Raji (cell line): Measurements from ENCODE around the gene OST4.

Source experiments
- POLR2A ChIP-seq: IDR thresholded peaks from 2 replicates; pipeline ENCODE4 v1.6.1; 2011; ENCODE audit warnings: low read depth, low read length, control low read depth; ENCODE audit not compliant: insufficient read depth

OST4 gene

GRCh38 chr2:27071277-27071989 is at the start of gene OST4:
TSS of gene OST4 (minus strand) at chr2:27071654.
- TF ChIP-seq POLR2A, result peak; percentile 90

DNA sequence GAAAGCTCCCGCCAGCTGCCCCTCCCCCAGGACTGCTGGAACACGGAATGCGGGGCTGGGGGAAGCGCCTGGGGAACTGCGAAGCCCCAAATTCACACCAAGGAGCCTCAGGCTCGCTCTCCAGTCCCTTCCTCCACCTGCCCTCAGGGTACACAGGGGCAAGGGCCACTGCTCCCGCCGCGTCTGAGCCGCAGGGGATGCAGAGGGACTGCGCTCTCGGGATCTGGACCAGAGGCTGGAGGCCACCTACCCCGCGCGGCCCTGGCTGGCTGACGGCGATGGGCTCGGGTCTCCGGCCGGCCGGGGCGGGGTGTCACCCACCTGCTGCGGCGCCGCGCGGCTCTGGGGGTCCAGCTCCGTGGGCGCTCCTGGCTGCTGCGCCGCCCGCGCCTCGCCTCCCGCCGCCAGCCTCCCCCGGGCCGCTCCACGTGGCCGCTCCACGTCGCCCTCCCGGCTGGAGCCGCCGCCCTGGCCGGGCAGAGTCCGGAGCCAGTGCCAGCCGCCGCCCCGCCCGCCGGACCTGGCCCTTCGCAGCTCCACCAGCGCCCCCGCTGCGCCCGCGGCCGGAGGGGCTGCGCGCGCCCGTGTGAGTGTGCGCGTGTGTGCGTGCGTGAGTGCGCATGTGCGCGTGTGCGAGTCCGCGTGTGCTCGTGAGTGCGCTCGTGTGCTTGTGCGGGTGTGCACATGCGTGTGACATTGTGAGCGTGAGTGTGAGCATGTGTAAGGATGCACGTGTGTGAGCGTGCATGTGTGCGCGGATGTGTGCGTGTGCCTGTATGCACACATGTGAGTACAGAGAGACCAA is 47.3 kb upstream of the OST4 start, which contains the start of gene CGREF1:
CGREF1 (minus strand) TSS at position 604 of the 805 bp plus-strand sequence. CDS start 14,762 bp downstream, outside the sequence.
- no peak for TF ChIP-seq POLR2A

- no peak for TF ChIP-seq POLR2A
Measured at GRCh38 chr2:27117995-27118524, 46.6 kb upstream of the OST4 start.

GRCh38 chr2:27115519-27115918 is 44.1 kb upstream of the OST4 start:
- no peak for TF ChIP-seq POLR2A

DNA sequence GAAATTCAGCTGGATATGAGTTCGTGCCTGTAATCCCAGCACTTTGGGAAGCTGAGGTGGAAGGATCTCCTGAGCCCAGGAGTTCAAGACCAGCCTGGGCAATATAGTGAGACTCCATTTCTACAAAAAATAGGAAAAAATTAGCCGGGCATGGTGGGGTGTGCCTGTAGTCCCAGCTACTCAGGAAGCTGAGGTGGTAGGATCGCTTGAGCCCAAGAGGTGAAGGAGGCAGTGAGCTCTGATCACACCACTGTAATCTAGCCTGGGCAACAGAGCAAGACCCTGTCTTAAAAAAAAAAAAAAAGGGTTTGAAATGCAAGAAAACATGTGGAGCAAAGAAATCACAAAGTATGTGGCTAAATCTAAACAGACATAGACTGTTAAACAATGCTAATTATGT is 37.6 kb upstream of the OST4 start:
- TF ChIP-seq POLR2A, result no peak

DNA sequence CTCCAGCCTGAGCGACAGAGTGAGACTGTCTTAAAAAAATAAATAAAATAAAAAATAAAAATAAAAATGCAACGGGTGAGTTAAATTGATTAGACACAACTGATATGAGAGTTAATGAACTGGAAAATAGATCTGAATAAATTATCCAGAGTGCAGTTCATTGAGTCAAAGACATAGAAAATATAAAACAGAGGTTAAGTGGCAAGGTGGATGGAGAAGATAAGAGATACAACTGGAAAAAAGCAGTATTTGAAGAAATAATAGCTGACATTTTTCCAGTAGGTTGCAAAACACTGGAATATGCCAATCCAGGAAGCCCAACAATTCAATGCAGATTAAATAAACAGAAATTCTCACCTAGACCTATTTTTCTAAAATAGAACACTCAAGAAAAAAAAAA is 36.8 kb upstream of the OST4 start:
- TF ChIP-seq POLR2A, result no peak

DNA sequence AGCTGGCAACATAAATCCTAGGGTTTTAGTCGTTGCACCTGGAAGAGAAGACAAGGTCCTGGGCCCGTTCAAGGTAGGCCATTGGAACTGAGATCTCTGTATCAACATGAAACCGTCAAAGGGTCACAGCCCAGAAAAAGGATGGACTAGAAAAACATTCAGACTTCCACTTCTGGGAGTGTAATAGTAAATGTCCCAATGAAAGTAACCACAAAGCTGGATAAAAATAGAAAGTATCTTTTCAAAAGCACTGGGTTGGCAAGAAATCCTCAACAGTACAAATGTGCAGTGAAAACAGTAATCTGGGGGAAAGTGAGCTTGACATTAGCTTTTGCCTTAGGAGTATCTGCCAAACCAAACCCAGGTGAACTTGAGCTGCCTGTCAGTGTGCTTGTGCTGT is 34.5 kb upstream of the OST4 start:
- TF ChIP-seq POLR2A, result no peak

DNA sequence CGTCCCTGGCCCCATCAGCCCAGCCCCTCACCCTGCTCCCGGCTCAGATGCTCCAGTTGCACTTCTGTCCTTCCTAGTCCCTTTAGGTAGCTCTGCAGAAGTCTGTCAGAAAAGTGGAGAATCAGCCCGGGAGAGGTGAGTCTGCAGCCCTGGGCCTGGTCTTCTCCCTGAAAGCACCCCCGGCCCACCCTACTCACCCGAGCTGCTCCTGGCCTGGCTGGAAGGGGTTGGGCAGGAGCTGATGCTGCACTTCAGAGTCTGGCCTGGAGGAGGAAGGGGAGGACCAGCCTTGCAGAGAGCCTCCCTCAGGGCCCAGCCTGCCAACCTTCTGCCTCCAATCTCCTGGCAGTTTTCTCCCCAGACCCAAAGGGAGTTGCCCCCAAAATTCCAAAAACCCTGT is 30.9 kb upstream of the OST4 start:
- no peak for TF ChIP-seq POLR2A

GRCh38 chr2:27100036-27100435 is 28.6 kb upstream of the OST4 start:
- TF ChIP-seq POLR2A, result no peak

DNA sequence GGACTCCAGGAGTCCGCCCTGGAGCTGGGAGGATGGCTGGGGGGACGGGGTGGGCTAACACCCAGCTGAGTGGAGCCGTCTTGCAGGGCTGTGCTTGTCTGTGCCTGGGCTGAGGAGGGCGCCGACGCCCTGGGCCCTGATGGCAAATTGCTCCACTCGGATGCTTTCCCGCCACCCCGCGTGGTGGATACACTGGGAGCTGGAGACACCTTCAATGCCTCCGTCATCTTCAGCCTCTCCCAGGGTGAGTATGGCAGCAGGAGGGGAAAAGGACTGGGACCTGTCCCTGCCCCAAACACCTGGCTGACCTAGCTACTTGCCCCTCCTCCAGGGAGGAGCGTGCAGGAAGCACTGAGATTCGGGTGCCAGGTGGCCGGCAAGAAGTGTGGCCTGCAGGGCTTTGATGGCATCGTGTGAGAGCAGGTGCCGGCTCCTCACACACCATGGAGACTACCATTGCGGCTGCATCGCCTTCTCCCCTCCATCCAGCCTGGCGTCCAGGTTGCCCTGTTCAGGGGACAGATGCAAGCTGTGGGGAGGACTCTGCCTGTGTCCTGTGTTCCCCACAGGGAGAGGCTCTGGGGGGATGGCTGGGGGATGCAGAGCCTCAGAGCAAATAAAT is 28.0 kb upstream of the OST4 start:
- no peak for TF ChIP-seq POLR2A

DNA sequence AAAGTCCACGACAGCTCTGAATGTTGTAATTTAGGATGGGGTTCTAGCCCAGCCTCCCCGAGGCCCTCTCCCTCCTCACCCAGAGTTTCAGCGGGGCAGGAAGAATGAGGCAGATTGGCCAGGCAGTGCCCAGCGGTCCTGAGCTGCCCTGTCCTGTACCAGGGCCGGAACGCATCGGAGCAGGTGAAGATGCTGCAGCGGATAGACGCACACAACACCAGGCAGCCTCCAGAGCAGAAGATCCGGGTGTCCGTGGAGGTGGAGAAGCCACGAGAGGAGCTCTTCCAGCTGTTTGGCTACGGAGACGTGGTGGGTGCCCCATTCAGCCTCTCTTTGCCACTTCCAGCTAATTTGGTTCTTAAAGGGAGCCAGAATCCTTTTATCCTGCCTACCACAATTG is 25.9 kb upstream of the OST4 start:
- TF ChIP-seq POLR2A, result no peak

DNA sequence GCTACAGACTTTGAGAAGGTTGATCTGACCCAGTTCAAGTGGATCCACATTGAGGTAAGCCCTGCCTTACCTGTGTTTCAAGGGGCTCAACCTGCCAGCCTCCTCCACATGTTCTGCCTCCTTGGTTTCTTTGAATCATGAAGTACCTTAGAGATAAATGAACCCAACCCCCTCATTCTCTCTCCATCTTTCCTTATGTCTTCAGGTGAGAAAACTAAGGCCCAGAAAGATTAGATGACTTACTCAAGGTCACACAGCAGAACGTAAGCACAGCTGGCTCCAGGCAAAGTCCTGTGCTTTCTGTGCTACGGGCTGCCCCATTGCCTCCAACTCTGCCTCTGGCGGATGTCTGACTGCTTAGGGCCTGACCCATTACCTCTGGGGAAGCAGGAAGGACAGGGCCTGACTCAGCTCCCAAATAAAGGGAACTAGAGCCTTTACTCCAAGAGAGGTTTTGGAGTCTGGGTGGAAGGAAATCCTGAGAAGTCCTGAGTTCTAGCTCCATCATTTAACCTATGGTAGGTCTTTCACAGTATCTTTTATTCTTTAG is 25.4 kb upstream of the OST4 start:
- TF ChIP-seq POLR2A, result no peak

DNA sequence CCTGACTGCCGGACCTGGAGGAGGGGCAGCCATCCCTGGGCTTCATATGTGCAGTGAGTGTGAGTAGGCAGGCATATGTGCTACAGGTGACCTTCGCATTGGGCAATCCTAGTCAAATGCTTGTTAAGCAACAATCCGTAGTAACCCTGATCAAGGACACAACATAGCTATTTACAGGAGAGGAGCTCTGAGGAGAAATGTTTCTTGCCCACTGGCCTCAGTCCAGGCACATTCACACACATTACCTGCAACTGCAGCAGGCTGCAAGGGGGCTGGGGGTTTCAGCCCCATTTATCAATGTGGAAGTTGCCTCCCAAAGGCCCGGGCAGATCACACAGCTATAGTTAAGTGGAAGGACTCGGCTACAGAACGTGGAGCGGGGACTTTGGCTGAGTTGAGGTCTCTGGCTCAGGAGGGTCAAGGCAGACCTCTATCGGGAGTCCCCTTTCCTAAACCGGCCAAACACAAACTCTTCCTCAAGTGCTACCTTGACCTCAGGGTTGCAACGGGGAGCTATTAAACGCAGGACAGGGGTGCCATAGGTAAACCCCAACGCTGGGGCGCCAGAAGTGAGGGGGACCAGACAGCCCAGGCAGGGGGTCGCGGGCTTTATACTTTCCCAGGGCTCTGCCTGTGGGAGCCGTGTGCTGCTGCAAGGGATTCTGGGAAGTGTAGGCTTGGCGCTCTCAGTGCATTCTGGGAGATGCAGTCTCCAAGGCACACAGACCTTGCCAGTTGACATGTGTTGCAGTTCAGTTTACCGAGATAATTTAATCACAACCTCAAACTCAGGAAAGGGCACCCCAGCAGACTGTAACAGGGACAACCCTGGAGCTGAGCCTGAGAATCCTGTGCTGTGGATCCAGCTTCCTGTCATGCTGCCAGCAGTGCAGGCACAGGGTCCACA is 24.5 kb upstream of the OST4 start:
- TF ChIP-seq POLR2A, result peak; percentile 56

DNA sequence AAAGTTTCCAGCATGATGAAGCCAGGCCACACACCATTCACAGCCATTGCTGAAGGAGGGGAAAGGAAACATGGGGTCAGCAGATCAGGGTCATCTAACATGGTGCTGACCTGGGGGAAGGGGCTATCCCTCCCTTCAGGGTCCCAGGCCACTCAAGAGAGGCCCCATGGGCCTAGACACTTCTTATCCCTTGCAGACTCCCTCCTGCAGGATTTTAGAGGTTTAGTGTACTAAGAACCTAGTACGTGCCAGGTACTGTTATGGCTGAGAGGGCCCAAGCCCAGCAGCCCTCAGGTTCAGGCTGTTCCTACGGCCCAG is 23.9 kb upstream of the OST4 start:
- no peak for TF ChIP-seq POLR2A
